Fibroblast of villous mesenchyme (primary cell): ENCODE measurements around the gene BDNF. TPM values are rescaled to one million over a fixed set of nuclear protein-coding genes. Genes with fewer than 3 reads are reported as not detected.

Experiments used
- DNase-seq: peaks from one replicate; pipeline ENCODE4 v3.0.0-alpha.2; 2010; ENCODE audit warnings: low read depth
- H3K4me3 ChIP-seq: 2 replicates; pipeline ENCODE4 v1.5.1; 2011; ENCODE audit warnings: low read depth, mild to moderate bottlenecking, low read length
- CTCF ChIP-seq: IDR thresholded peaks from 2 replicates; pipeline ENCODE4 v1.5.1; 2012; ENCODE audit warnings: low read depth, mild to moderate bottlenecking, low read length; ENCODE audit not compliant: insufficient read depth
- total RNA-seq: library from RNA; depleted of rRNA; stranded (reverse); fragments of >200 nt; gene quantifications from 2 replicates; pipeline ENCODE4 v1.2.3, GENCODE V29; 2012

Gene BDNF
- total RNA-seq, 1 donor, result 25.5 TPM

- peak; percentile 70 for TF ChIP-seq CTCF
- peak; percentile 93 for DNase-seq
- H3K4me3 ChIP-seq, result peak overlapping the region; percentile 93
Observed at GRCh38 chr11:27698872-27699241, 1.4 kb downstream of the BDNF start.

GRCh38 chr11:27697679-27698275, 2.5 kb downstream of the BDNF start:
- DNase-seq, result no peak
- no peak for TF ChIP-seq CTCF
- peak overlapping the region; percentile 93 for H3K4me3 ChIP-seq

DNA sequence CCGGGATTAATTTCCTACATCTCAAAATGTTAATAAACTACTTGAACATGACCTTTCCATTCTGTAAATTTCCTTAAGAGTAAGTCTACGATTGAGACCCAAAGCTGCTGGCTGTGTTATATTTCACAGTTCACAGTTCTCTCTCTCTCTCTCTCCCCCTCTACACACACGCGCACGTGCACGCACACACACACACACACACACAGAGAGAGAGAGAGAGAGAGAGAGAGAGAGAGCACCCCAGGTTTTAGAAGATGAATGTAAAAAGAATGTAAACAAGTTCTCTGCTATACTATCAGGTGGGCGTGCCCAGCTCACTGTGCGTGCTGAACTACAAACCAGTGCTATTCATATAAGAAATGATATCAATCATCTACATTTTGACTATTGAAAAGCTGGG, 3.3 kb downstream of the BDNF start:
- TF ChIP-seq CTCF, result no peak
- no peak for DNase-seq
- peak overlapping the region; percentile 93 for H3K4me3 ChIP-seq

- peak overlapping the region; percentile 93 for H3K4me3 ChIP-seq
- TF ChIP-seq CTCF, result no peak
- no peak for DNase-seq
Observed at GRCh38 chr11:27696115-27696514, 4.1 kb downstream of the BDNF start.

- H3K4me3 ChIP-seq, result no peak overlapping the region
- DNase-seq, result no peak
- TF ChIP-seq CTCF, result peak; percentile 36
Observed at GRCh38 chr11:27694992-27695391, 5.3 kb downstream of the BDNF start.

DNA sequence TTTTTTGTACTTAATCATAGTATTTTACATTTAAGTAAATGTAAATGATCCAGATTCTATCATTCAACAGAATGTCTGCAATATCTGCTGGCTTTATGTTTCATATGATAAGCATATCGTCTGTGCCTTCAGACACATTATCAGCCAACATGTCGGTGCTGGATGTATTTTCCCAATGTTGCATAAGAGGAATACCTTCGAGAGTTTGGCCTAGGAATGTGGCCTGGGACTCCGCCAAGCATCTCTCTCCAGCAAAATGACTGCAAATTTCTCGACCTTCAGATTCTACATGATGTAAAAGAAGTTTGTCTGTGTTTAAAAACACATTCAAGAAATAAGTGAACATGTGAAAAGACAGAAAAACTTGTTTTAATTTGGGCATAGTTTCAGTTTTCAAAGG, 6.9 kb downstream of the BDNF start:
- DNase-seq, result no peak
- no peak overlapping the region for H3K4me3 ChIP-seq
- no peak for TF ChIP-seq CTCF

GRCh38 chr11:27692781-27693180, 7.5 kb downstream of the BDNF start:
- DNase-seq, result no peak
- H3K4me3 ChIP-seq, result no peak overlapping the region
- TF ChIP-seq CTCF, result no peak
